Fibroblast of villous mesenchyme (primary cell): ENCODE data around the gene BNC2. TPM values are rescaled to one million over a fixed set of nuclear protein-coding genes. Genes with fewer than 3 reads are reported as not detected.

Source experiments
- DNase-seq: peaks from one replicate; pipeline ENCODE4 v3.0.0-alpha.2; 2010; ENCODE audit warnings: low read depth
- H3K4me3 ChIP-seq: 2 replicates; pipeline ENCODE4 v1.5.1; 2011; ENCODE audit warnings: low read depth, mild to moderate bottlenecking, low read length
- CTCF ChIP-seq: IDR thresholded peaks from 2 replicates; pipeline ENCODE4 v1.5.1; 2012; ENCODE audit warnings: low read depth, mild to moderate bottlenecking, low read length; ENCODE audit not compliant: insufficient read depth
- total RNA-seq: library from RNA; depleted of rRNA; stranded (reverse); fragments of >200 nt; gene quantifications from 2 replicates; pipeline ENCODE4 v1.2.3, GENCODE V29; 2012

BNC2 gene
- total RNA-seq, 1 donor: 33.7 TPM

- no peak for DNase-seq
- no peak for TF ChIP-seq CTCF
- no peak overlapping the region for H3K4me3 ChIP-seq
Observed at GRCh38 chr9:16817514-16817913, 53.0 kb downstream of the BNC2 start.

GRCh38 chr9:16817002-16817401 is 53.5 kb downstream of the BNC2 start:
- TF ChIP-seq CTCF: no peak
- no peak for DNase-seq
- H3K4me3 ChIP-seq: no peak overlapping the region

- TF ChIP-seq CTCF: no peak
- no peak overlapping the region for H3K4me3 ChIP-seq
- DNase-seq: no peak
Observed at GRCh38 chr9:16816011-16816410, 54.5 kb downstream of the BNC2 start.

GRCh38 chr9:16815079-16815478 is 55.4 kb downstream of the BNC2 start:
- H3K4me3 ChIP-seq: no peak overlapping the region
- TF ChIP-seq CTCF: no peak
- DNase-seq: peak; percentile 71

- TF ChIP-seq CTCF: no peak
- no peak overlapping the region for H3K4me3 ChIP-seq
- peak; percentile 38 for DNase-seq
Observed at GRCh38 chr9:16813838-16814237, 56.6 kb downstream of the BNC2 start.

- H3K4me3 ChIP-seq: no peak overlapping the region
- DNase-seq: no peak
- no peak for TF ChIP-seq CTCF
Observed at GRCh38 chr9:16811987-16812685, 58.3 kb downstream of the BNC2 start.

- no peak for DNase-seq
- no peak overlapping the region for H3K4me3 ChIP-seq
- TF ChIP-seq CTCF: no peak
Observed at GRCh38 chr9:16809912-16810610, 60.4 kb downstream of the BNC2 start.
